ENCODE data around the gene ZYG11B. TPM values are rescaled to one million over a fixed set of nuclear protein-coding genes. Genes with fewer than 3 reads are reported as not detected.

Gene ZYG11B
- total and polyA plus RNA-seq, 2 of the 13 experiments (the other 11 are each of a cell fraction or from before 2014, with no cell fraction given), result 6.9 to 17.9 TPM

- no peak for TF ChIP-seq E2F1 (CRISPR knock-in tag; IDR thresholded peaks at IDR 0.05)
- TF ChIP-seq KLF15 (CRISPR knock-in tag; IDR thresholded peaks at IDR 0.05; ENCODE audit: borderline replicate concordance), result no peak
- no peak for TF ChIP-seq TCF12 (IDR thresholded peaks at IDR 0.05)
- no peak for TF ChIP-seq TCF12 (CRISPR knock-in tag; IDR thresholded peaks at IDR 0.05)
- no peak for TF ChIP-seq FOXK2 (IDR thresholded peaks at IDR 0.05)
- no peak for TF ChIP-seq XRCC5 (optimal IDR thresholded peaks at IDR 0.05; ENCODE audit: low read length)
- TF ChIP-seq RXRA (CRISPR knock-in tag; IDR thresholded peaks at IDR 0.05), result no peak
- TF ChIP-seq RARG (CRISPR knock-in tag; IDR thresholded peaks at IDR 0.05; ENCODE audit: low read depth), result no peak
- TF ChIP-seq KLF12 (CRISPR knock-in tag; IDR thresholded peaks at IDR 0.05; ENCODE audit: borderline replicate concordance), result no peak
Observed at GRCh38 chr1:52739699-52740467, 13.6 kb downstream of the ZYG11B start (continued).

GRCh38 chr1:52741259-52741658 is 15.0 kb downstream of the ZYG11B start:
- in situ Hi-C loops (cut with HindIII; ENCODE audit: extremely low pct_ligation_motif_present, low pct_unique_long_range_greater_than_20kb) (no loop called here), intact Hi-C loops (cut with micrococcal nuclease; ENCODE audit: unreplicated experiment) (no loop called here)
- Histone ChIP-seq H3K79me2 (ENCODE audit: insufficient read depth, low read length) (peaks cover 2% of the 10 kb centered on the region), H4K20me1 (ENCODE audit: insufficient read depth, low read length) (no peaks in the 10 kb centered on the region), H2AFZ (ENCODE audit: low read length) (no peak overlapping the region), H3K9me3 (ENCODE audit: low read length) (no peaks in the 10 kb centered on the region), H3K9ac (ENCODE audit: insufficient read depth, low read depth, low read length) (no peak overlapping the region), H3K4me3 (replicated peaks in 1 of 3; ENCODE audit: insufficient read depth in 1 of 3, low read depth in 2 of 3, low read length in 3 of 3) (no peak overlapping the region), H3K27ac (ENCODE audit: extremely low read length, insufficient read depth, low read length) (no peak overlapping the region), H3K4me2 (ENCODE audit: low read depth, low read length) (no peak overlapping the region), H3K27me3 (ENCODE audit: control insufficient read depth in 1 of 2, insufficient read depth in 2 of 2, low read length in 2 of 2) (no peaks in the 10 kb centered on the region), H3K4me1 (ENCODE audit: insufficient read depth, low read length) (peaks cover 23% of the 10 kb centered on the region), H3K36me3 (replicated peaks in 1 of 2; ENCODE audit: control insufficient read depth in 1 of 2, insufficient read depth in 2 of 2, low read length in 2 of 2) (no peaks in the 10 kb centered on the region)
- DNase-seq (ENCODE audit: low spot score), result no peak
- BruUV-seq (replicated peaks), result no TSS peak
- WGBS (ENCODE audit: low lambda C conversion rate), result 95% methylated on average over 3 of the region's 3 CpGs
- ChIA-PET POLR2A (no interaction called here), CTCF (ENCODE audit: low intra/inter-chr PET ratio, low total read pairs) (no interaction called here)
- TF ChIP-seq TCF12 (IDR thresholded peaks at IDR 0.05) (no peak), TCF12 (CRISPR knock-in tag; IDR thresholded peaks at IDR 0.05) (no peak), MIER2 (CRISPR knock-in tag; IDR thresholded peaks at IDR 0.05) (no peak), ZNF224 (CRISPR knock-in tag; IDR thresholded peaks at IDR 0.05) (no peak), RAD51 (IDR thresholded peaks at IDR 0.05; ENCODE audit: borderline replicate concordance) (no peak), ZNF704 (CRISPR knock-in tag; IDR thresholded peaks at IDR 0.05; ENCODE audit: borderline replicate concordance) (no peak), ZNF616 (CRISPR knock-in tag; IDR thresholded peaks at IDR 0.05; ENCODE audit: low read depth) (no peak), MTA1 (CRISPR knock-in tag; IDR thresholded peaks at IDR 0.05; ENCODE audit: borderline replicate concordance) (no peak)
- ATAC-seq, result no peak
- FAIRE-seq, result no peak

All from HepG2 (cell line).